ENCODE results near the gene PCDHGA6.
"Not testable (repeated sequence)": the region's sequence is repeated elsewhere in the genome, so short reads cannot be mapped to it uniquely, and the experiment has no call there.

PCDHGA6 gene

DNA sequence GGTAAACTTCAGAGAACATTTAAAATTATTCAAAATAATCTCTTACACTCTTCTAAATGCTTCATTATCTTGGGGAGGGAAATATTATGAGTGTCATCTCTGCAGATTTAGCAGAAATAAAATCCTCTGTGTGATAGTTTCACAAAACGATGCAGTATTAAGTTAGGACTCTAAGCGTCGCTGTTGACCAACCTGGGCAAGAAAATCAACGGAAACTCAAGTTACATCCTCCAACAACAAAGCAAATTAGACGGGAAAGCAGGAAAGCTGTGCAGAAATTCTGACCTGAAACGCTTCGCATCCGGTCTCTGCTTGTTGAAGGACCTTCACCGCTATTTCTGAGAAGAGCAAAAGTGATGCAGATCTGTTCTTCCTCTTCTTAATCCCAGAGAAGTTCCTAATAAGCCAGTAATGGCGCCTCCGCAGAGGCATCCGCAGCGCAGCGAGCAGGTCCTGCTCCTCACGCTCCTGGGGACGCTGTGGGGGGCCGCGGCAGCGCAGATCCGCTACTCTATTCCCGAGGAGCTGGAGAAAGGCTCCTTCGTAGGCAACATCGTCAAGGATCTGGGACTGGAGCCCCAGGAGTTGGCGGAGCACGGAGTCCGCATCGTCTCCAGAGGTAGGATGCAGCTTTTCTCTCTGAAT is at the start of gene PCDHGA6:
PCDHGA6 (plus strand) TSS at position 219 of the 645 bp plus-strand sequence; CDS start at position 412, 193 bp downstream.
- no peak for DNase-seq

DNA sequence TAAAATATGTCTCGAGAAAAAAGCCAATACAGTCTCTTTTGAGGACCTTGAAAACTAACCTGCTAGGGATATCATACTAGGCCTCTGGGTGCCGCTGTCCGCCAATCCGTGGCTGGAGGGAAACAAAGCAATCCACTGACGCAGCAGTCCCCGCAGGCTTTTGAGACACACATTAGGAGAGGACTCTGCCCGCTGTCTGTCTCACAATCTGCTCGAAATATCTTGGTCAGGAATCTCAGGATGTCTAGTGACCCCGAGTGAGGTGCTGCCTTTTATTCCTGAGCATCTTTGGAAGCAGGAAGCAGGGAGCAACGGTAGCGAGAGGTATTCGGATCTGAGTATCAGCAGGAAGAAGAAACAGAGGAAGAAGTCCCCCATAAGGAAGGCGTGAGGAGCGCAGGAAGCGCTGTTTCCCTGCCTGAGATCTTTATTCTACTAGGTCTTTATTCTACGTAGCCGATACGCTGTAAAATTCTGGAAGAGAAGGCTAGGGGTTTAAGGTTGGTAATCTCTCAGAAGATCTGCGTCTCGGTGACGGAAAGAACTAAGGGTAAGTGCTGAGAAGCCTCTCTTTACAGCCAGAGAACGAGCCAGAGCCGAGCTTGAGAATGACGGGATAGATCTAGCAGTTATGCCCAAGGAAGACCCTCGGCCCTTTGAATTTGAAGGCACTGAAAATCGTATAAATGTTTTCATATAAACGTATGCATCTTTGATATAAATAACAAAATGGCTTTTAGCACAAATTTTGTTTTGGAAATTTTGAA is 47.4 kb upstream of the PCDHGA6 start:
- peak; percentile 44 for DNase-seq

DNA sequence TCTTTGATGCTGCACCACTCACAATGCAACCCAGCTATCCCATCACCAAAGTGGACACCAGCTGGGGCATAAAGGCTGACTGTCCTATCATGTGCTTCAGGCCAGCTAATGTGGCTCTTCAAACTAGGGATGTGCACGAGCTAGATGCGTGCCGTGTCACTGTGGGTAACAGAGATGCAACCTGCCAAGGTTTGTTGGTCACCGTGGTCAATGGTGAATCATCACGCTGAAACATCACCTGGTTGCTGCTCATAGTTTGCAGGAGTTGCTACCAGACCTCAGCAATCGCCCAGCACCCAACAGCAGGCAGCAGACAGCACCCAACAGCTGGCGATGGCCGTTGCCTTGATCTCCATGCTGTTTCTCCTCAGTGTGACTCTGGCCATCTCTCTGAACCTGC is 45.5 kb upstream of the PCDHGA6 start:
- DNase-seq: no peak

DNA sequence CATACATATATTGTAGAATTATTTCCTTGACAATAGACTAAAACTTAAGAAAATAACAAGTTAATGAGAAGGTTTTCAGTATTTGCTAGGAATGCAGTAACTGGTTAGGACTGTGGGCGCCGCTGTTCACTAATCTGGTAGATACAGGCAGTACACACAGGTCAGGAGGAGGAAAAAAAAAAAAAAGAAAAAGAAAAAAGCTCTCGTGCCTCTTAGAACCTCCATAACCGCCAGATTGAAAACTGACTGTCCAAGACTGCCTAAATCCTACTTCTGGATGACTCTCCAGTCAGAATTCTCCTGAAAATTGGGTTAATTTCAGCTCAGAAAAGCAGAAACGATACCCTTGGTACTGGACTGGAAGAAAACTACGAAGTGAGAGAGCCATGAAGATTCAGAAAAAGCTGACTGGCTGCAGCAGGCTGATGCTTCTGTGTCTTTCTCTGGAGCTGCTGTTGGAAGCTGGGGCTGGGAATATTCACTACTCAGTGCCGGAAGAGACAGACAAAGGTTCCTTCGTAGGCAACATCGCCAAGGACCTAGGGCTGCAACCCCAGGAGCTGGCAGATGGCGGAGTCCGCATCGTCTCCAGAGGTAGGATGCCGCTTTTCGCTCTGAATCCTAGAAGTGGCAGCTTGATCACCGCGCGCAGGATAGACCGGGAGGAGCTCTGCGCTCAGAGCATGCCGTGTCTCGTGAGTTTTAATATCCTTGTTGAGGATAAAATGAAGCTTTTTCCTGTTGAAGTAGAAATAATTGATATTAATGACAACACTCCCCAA is 43.2 kb upstream of the PCDHGA6 start, which contains the start of gene PCDHGA1:
PCDHGA1 (plus strand) TSS at position 216 of the 782 bp plus-strand sequence.
- DNase-seq: no peak

DNA sequence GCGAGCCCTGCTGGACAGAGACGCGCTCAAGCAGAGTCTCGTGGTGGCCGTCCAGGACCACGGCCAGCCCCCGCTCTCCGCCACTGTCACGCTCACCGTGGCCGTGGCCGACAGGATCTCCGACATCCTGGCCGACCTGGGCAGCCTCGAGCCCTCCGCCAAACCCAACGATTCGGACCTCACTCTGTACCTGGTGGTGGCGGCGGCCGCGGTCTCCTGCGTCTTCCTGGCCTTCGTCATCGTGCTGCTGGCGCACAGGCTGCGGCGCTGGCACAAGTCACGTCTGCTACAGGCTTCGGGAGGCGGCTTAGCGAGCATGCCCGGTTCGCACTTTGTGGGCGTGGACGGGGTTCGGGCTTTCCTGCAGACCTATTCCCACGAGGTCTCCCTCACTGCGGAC is 41.1 kb upstream of the PCDHGA6 start:
- DNase-seq: not testable (repeated sequence)

DNA sequence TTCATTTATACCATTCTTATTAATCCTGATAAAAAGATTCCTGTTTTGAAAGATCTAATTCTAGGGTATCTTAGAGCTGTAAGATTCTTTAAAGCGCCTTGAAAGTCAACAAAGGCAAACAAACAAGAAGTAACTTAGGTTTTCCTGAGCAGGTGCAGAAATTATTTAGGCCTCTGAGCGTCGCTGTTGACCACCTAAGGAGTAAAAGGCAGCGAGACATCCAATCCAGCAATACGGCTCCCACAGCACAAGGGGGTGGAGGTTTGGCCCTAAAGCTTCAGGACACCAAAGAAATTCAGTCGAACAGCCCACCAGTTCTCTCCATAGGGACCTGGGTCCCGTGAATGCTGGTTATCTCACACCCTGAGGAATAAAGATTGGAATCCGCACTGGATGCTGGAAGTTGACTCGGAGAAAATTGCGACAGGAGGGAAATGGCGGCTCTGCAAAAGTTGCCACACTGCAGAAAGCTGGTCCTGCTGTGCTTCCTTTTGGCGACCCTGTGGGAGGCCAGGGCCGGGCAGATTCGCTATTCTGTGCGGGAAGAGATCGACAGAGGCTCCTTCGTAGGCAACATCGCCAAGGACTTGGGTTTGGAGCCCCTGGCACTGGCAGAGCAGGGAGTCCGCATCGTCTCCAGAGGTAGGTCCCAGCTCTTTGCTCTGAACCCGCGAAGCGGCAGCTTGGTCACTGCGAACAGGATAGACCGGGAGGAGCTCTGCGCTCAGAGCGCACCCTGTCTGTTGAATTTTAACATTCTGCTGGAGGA is 35.0 kb upstream of the PCDHGA6 start, which contains the start of gene PCDHGA2:
PCDHGA2 (plus strand) TSS at position 223 of the 769 bp plus-strand sequence.
- DNase-seq: peak; percentile 37

DNA sequence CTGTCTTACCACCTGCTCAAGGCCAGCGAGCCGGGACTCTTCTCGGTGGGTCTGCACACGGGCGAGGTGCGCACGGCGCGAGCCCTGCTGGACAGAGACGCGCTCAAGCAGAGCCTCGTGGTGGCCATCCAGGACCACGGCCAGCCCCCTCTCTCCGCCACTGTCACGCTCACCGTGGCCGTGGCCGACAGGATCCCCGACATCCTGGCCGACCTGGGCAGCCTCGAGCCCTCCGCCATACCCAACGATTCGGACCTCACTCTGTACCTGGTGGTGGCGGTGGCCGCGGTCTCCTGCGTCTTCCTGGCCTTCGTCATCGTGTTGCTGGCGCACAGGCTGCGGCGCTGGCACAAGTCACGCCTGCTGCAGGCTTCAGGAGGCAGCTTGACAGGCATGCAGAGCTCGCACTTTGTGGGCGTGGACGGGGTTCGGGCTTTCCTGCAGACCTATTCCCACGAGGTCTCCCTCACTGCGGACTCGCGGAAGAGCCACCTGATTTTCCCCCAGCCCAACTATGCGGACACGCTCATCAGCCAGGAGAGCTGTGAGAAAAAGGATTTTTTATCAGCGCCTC is 32.8 kb upstream of the PCDHGA6 start:
- DNase-seq: not testable (repeated sequence)

DNA sequence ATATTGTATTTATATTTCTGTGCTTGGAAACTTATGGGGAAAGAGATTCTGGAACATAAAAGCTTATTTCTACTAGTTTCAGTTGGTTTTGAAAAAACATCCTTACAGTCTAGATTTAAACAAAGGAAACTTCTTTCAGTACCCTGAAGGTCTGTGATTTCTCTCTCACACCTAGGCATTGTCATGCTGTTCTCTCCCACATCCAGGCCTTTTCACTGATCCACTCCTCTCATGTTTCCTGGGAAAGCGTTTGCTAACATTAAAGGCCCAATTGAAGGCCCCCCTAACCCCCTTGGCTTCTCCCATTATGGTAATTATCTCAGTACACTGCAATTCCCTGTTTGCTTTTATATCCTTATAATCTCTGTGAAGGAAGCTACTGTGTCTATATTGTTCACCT is 30.9 kb upstream of the PCDHGA6 start:
- DNase-seq: no peak

DNA sequence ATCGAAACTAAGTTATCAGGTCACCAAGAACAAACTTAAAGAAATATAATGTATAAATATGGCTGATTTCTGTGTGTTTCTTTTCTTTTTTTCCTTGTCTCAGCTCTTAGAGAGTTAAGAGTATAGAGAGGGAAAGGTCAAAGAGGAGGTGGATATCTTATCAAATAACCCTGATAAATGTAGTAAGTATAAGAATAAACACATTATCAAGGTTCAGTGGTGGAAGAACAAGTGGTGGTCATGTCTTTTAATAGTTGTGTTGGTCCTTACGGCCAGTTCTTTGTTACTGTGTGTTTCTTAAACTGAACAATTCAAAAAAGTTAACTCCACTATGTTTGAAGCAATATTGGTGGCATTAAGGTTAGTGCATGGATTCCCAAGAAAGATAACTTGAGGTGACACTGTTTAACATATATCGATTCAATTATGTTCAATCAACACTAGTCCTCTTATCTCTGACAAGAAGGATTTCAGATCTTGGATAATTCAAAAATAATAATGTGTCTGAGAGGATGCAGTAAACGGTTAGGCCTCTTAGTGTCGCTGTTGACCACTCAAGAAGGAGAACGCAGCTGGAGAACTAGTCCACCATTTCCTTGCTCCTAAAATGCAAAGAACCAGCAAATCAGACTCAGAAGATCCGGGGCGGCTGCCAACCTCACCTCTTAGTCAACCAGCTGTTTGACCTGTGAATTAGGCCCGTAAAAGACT is 30.3 kb upstream of the PCDHGA6 start, which contains the start of gene PCDHGA3:
PCDHGA3 (plus strand) TSS at position 588 of the 711 bp plus-strand sequence. CDS start 205 bp downstream, outside the sequence.
- no peak for DNase-seq

DNA sequence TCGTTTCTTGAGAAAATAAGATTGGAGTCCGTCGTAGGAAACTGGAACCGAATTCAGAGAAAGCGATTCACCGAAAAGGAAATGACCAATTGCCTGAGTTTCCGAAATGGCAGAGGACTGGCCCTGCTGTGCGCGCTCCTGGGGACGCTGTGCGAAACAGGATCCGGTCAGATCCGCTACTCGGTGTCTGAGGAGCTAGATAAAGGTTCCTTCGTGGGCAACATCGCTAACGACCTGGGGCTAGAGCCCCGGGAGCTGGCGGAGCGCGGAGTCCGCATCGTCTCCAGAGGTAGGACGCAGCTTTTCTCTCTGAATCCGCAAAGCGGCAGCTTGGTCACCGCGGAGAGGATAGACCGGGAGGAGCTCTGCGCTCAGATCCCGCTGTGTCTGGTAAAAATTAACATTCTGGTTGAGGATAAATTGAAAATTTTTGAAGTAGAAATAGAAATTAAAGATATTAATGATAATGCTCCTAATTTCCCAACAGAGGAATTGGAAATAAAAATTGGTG is 29.7 kb upstream of the PCDHGA6 start:
- no peak for DNase-seq

DNA sequence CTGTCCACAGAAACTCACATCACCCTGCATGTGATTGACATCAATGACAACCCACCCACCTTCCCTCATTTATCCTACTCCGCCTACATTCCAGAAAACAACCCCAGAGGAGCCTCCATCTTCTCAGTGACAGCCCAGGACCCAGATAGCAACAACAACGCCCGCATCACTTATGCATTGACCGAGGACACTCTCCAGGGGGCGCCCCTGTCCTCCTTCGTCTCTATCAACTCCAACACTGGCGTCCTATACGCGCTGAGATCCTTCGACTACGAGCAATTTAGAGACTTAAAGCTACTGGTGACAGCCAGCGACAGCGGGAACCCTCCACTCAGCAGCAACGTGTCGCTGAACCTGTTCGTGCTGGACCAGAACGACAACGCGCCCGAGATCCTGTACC is 28.4 kb upstream of the PCDHGA6 start:
- DNase-seq: no peak

DNA sequence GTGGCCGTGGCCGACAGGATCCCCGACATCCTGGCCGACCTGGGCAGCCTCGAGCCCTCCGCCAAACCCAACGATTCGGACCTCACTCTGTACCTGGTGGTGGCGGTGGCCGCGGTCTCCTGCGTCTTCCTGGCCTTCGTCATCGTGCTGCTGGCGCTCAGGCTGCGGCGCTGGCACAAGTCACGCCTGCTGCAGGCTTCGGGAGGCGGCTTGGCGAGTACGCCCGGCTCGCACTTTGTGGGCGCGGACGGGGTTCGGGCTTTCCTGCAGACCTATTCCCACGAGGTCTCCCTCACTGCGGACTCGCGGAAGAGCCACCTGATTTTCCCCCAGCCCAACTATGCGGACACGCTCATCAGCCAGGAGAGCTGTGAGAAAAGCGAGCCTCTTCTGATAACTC is 27.7 kb upstream of the PCDHGA6 start:
- DNase-seq: not testable (repeated sequence)

DNA sequence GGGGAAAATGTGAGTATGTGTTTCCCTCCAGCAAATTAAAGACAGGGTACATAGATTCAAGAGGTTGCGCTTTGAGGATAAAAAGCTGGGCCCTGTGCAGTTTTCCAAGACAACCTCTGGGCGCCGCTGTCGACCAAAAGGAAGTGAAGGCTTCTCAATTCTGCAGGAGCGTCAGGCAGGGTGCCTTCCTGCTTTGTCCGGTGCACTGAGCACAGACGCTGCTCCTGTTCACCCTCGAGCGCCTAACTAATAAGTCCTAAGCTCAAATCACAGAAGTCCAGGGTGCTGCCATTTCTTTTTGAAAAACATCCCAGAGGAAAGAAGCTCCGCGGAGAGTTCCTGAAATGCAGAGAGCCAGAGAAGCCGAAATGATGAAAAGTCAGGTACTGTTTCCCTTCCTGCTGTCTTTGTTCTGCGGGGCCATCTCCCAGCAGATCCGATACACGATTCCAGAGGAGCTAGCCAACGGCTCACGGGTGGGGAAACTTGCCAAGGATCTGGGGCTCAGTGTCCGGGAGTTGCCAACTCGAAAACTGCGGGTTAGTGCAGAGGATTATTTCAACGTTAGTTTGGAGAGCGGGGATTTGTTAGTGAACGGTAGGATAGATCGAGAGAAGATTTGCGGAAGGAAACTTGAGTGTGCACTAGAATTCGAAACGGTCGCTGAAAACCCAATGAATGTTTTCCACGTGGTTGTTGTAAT is 23.6 kb upstream of the PCDHGA6 start, which contains the start of gene PCDHGB1:
PCDHGB1 (plus strand) TSS at position 183 of the 703 bp plus-strand sequence; CDS start at position 345, 162 bp downstream.
- DNase-seq: no peak

DNA sequence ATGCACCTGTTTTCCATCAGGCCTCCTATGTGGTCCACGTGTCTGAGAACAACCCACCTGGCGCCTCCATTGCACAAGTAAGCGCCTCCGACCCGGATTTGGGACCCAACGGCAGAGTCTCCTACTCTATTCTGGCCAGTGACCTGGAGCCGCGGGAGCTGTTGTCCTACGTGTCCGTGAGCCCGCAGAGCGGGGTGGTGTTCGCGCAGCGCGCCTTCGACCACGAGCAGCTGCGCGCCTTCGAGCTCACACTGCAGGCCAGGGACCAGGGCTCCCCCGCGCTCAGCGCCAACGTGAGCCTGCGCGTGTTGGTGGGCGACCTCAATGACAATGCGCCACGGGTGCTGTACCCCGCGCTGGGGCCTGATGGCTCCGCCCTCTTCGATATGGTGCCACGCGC is 22.1 kb upstream of the PCDHGA6 start:
- DNase-seq: no peak

DNA sequence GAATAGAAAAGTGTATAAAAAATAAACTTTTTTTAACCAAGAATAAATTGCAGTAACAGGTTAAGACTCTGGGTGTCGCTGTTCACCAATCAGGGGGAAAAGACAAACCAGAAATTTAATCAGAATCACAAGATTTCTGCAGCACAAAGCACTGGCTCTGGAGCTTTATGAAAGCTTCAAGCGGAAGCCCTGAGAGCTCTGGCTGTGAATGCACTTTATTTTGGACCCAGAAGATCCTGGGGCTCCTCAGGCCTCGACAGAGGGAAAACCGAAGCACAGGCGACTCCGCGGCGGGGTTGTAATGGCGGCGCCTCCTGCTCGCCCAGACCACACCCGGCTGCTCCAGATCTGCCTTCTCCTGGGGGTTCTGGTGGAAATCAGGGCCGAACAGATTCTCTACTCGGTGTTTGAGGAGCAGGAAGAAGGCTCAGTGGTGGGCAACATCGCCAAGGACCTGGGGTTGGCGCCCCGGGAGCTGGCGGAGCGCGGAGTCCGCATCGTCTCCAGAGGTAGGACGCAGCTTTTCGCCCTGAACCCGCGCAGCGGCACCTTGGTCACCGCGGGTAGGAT is 18.7 kb upstream of the PCDHGA6 start, which contains the start of gene PCDHGA4:
PCDHGA4 (plus strand) TSS at position 122 of the 570 bp plus-strand sequence; CDS start at position 209, 87 bp downstream.
- no peak for DNase-seq

DNA sequence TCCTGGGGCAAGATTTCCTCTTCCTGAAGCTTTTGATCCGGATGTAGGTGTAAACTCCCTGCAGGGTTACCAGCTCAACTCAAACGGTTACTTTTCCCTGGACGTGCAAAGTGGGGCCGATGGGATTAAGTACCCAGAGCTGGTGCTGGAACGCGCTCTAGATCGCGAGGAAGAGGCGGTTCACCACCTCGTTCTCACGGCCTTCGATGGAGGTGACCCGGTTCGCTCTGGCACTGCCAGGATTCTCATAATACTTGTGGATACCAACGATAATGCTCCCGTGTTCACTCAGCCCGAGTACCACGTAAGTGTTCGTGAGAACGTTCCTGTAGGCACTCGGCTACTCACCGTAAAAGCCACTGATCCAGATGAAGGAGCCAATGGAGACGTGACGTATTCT is 18.1 kb upstream of the PCDHGA6 start:
- no peak for DNase-seq

DNA sequence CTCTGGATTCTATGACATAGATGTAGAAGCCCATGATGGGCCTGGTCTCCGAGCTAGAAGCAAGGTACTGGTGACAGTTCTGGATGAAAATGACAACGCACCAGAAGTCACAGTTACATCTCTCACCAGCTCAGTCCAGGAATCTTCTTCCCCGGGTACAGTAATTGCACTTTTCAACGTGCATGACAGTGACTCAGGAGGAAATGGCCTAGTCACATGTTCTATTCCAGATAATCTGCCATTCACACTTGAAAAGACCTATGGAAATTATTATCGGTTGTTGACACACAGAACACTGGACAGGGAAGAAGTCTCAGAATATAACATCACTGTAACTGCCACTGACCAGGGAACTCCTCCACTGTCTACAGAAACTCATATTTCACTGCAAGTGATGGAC is 17.6 kb upstream of the PCDHGA6 start:
- no peak for DNase-seq

DNA sequence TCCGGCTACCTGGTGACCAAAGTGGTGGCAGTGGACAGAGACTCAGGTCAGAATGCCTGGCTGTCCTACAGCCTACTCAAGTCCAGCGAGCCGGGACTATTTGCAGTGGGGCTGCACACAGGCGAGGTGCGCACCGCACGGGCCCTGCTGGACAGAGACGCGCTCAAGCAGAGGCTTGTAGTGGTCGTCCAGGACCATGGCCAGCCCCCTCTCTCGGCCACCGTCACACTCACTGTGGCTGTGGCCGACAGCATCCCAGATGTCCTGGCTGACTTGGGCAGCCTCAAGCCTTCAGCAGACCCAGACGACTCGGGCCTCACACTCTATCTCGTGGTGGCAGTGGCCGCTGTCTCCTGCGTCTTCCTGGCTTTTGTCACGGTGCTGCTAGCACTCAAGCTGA is 16.7 kb upstream of the PCDHGA6 start:
- no peak for DNase-seq

DNA sequence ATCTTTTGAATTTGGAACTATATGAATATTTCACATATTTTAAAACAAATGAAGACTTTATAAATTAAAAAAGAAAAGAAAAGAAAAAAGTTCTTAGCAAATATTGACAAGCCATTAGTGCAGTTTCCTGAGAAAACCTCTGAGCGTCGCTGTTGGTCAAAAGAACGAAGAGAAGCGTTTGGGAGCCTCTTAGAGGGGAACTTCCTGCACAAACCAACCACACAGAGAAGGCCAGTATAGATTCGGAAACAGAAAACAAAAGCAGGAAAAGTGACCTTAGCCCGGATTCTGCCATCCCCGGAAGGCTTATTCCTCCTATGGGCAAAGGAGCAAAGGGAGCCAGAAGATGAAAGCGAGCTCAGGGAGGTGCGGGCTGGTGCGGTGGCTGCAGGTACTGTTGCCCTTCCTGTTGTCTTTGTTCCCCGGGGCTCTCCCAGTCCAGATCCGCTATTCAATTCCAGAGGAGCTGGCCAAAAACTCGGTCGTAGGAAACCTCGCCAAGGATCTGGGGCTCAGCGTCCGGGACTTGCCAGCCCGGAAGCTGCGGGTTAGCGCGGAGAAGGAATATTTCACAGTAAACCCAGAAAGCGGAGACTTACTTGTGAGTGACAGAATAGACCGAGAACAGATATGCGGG is 13.8 kb upstream of the PCDHGA6 start, which contains the start of gene PCDHGB2:
PCDHGB2 (plus strand) TSS at position 205 of the 637 bp plus-strand sequence; CDS start at position 347, 142 bp downstream.
- DNase-seq: no peak

All from femur (tissue), 1 donor.